Liver (tissue), 9 donors: ENCODE results near the gene TPRG1L. TPM values are rescaled to one million over a fixed set of nuclear protein-coding genes. Genes with fewer than 3 reads are reported as not detected.

Experiments
- DNase-seq: peaks from one replicate; pipeline ENCODE4 v3.0.0-alpha.2; 2017; ENCODE audit warnings: low spot score
- H3K27ac ChIP-seq, 2 donors: one replicate each; pipeline ENCODE4 v1.7.0; 2013; ENCODE audit warnings: inconsistent platforms in 2 of 2, low read length in 2 of 2, control low read depth in 1 of 2, low read depth in 1 of 2, mild to moderate bottlenecking in 1 of 2
- H3K27me3 ChIP-seq, 4 donors: one replicate each; pipeline versions ENCODE4 v1.6.1 to v1.7.0; 2013; ENCODE audit warnings: low read length in 3 of 4, inconsistent platforms in 1 of 4, mild to moderate bottlenecking in 1 of 4, moderate library complexity in 1 of 4; ENCODE audit not compliant: control insufficient read depth in 4 of 4, insufficient read depth in 4 of 4
- H3K36me3 ChIP-seq, 4 donors: one replicate each; pipeline versions ENCODE4 v1.6.1 to v1.7.0; 2013; ENCODE audit warnings: low read length in 3 of 4, mild to moderate bottlenecking in 3 of 4, low read depth in 1 of 4, moderate library complexity in 1 of 4; ENCODE audit not compliant: control insufficient read depth in 4 of 4, insufficient read depth in 3 of 4
- H3K4me1 ChIP-seq, 4 donors: one replicate each; pipeline versions ENCODE4 v1.6.1 to v1.7.0; 2013; ENCODE audit warnings: low read length in 3 of 4, mild to moderate bottlenecking in 3 of 4, moderate library complexity in 1 of 4; ENCODE audit not compliant: control insufficient read depth in 4 of 4, insufficient read depth in 4 of 4
- H3K4me3 ChIP-seq, 3 donors: one replicate each; pipeline versions ENCODE4 v1.6.1 to v1.7.0; 2013; ENCODE audit warnings: low read length in 3 of 3, control low read depth in 1 of 3, low read depth in 1 of 3, mild to moderate bottlenecking in 1 of 3
- H3K9ac ChIP-seq, 2 donors: one replicate each; pipeline ENCODE4 v1.7.0; 2013; ENCODE audit warnings: low read length in 2 of 2, mild to moderate bottlenecking in 2 of 2, moderate library complexity in 2 of 2, control low read depth in 1 of 2, low read depth in 1 of 2
- H3K9me3 ChIP-seq, 4 donors: one replicate each; pipeline versions ENCODE4 v1.6.1 to v1.7.0; 2013; ENCODE audit warnings: low read length in 3 of 4; ENCODE audit not compliant: control insufficient read depth in 4 of 4
- ATF3 ChIP-seq: IDR thresholded peaks from 2 replicates; pipeline ENCODE4 v1.6.1; 2016; ENCODE audit warnings: antibody characterized with exemption
- CTCF ChIP-seq: fragments of 150-350 bp; IDR thresholded peaks from 2 replicates; pipeline ENCODE4 v1.5.1; 2017; ENCODE audit warnings: improper control_type of control experiment, low read depth, low read length; ENCODE audit not compliant: missing input control
- EGR1 ChIP-seq, 2 donors: IDR thresholded peaks; 2 replicates each; pipeline ENCODE4 v1.6.1; 2016 to 2018; ENCODE audit warnings: antibody characterized with exemption in 2 of 2, low read depth in 2 of 2
- FOXA1 ChIP-seq: IDR thresholded peaks from 2 replicates; pipeline ENCODE4 v1.6.1; 2016; ENCODE audit warnings: antibody characterized with exemption
- FOXA2 ChIP-seq: IDR thresholded peaks from 2 replicates; pipeline ENCODE4 v1.6.1; 2016; ENCODE audit warnings: antibody characterized with exemption
- GABPA ChIP-seq, 2 donors: IDR thresholded peaks in 1 of 2; conservative IDR thresholded peaks in 1 of 2; 2 replicates each; pipeline ENCODE4 v1.6.1; 2016; ENCODE audit warnings: antibody characterized with exemption in 2 of 2, mild to moderate bottlenecking in 1 of 2, moderate library complexity in 1 of 2
- HNF4A ChIP-seq, 2 donors: conservative IDR thresholded peaks; 2 replicates each; pipeline ENCODE4 v1.6.1; 2016; ENCODE audit warnings: antibody characterized with exemption in 2 of 2, mild to moderate bottlenecking in 2 of 2
- HNF4G ChIP-seq: IDR thresholded peaks from 2 replicates; pipeline ENCODE4 v1.6.1; 2016; ENCODE audit warnings: antibody characterized with exemption
- JUND ChIP-seq, 2 donors: IDR thresholded peaks; 2 replicates each; pipeline ENCODE4 v1.6.1; 2016; ENCODE audit warnings: antibody characterized with exemption in 2 of 2
- MAX ChIP-seq: IDR thresholded peaks from 2 replicates; pipeline ENCODE4 v1.6.1; 2016; ENCODE audit warnings: antibody characterized with exemption
- NR2F2 ChIP-seq: IDR thresholded peaks from 2 replicates; pipeline ENCODE4 v1.6.1; 2016; ENCODE audit warnings: antibody characterized with exemption
- RAD21 ChIP-seq, 2 donors: IDR thresholded peaks; 2 replicates each; pipeline ENCODE4 v1.6.1; 2016; ENCODE audit warnings: antibody characterized with exemption in 2 of 2, mild to moderate bottlenecking in 2 of 2
- REST ChIP-seq: IDR thresholded peaks from 2 replicates; pipeline ENCODE4 v1.6.1; 2016; ENCODE audit warnings: antibody characterized with exemption, mild to moderate bottlenecking
- RXRA ChIP-seq, 2 donors: IDR thresholded peaks; 2 replicates each; pipeline ENCODE4 v1.6.1; 2017 to 2018; ENCODE audit warnings: antibody characterized with exemption in 2 of 2, mild to moderate bottlenecking in 1 of 2
- SP1 ChIP-seq: IDR thresholded peaks from 2 replicates; pipeline ENCODE4 v1.6.1; 2018; ENCODE audit warnings: antibody characterized with exemption, mild to moderate bottlenecking
- TAF1 ChIP-seq: conservative IDR thresholded peaks from 2 replicates; pipeline ENCODE4 v1.6.1; 2016; ENCODE audit warnings: antibody characterized with exemption, mild to moderate bottlenecking
- YY1 ChIP-seq: IDR thresholded peaks from 2 replicates; pipeline ENCODE4 v1.6.1; 2016; ENCODE audit warnings: antibody characterized with exemption, mild to moderate bottlenecking
- ZBTB33 ChIP-seq: IDR thresholded peaks from 2 replicates; pipeline ENCODE4 v1.6.1; 2016; ENCODE audit warnings: antibody characterized with exemption
- WGBS: extraction: QIAGEN DNeasy Blood & Tissue Kit; methylation state at CpG from one replicate; pipeline ENCODE4 v1.1.7; 2013; 5-methylcytosine and 5-hydroxymethylcytosine counted together
- polyA plus RNA-seq, 2 donors: library from polyadenylated mRNA; stranded (reverse) in 1 of 2; unstranded in 1 of 2; fragments of 200-250 nt in 1 of 2; fragments of >200 nt in 1 of 2; fragmentation: Nextera tagmentation in 1 of 2; extraction: Ambion mirVana in 1 of 2; gene quantifications; one replicate each; pipeline versions ENCODE4 v1.2.1 to v1.2.3, GENCODE V29; 2013 to 2015
- total RNA-seq, 2 donors: library from RNA; depleted of rRNA; stranded (reverse); fragments of >200 nt; gene quantifications; one replicate each; pipeline ENCODE4 v1.2.3, GENCODE V29; 2014
- donor health status: healthy.
- donor health status: healthy.
- donor health status: healthy.
- donor health status: healthy.
- donor health status: healthy.

Gene TPRG1L
- total and polyA plus RNA-seq, 4 donors: 29.3 to 51.0 (median 43.9) TPM

GRCh38 chr1:3595949-3596348, 28.9 kb upstream of the TPRG1L start:
- no peaks in the 10 kb centered on the region for H3K9me3 ChIP-seq
- no peaks in the 10 kb centered on the region for H3K27me3 ChIP-seq
- TF ChIP-seq ATF3: no peak
- TF ChIP-seq TAF1: no peak
- no peak for TF ChIP-seq JUND (IDR thresholded peaks at IDR 0.05)
- TF ChIP-seq MAX: no peak
- no peak for TF ChIP-seq SP1
- TF ChIP-seq EGR1 (IDR thresholded peaks at IDR 0.05; ENCODE audit: low read depth in 2 of 2): no peak
- no peak for TF ChIP-seq CTCF
- TF ChIP-seq FOXA1: no peak
- no peak for TF ChIP-seq RAD21 (IDR thresholded peaks at IDR 0.05)
- TF ChIP-seq ZBTB33: no peak
- TF ChIP-seq HNF4G: no peak
- no peak for TF ChIP-seq HNF4A (conservative IDR thresholded peaks at IDR 0.05)
- no peak for TF ChIP-seq GABPA (IDR thresholded peaks at IDR 0.05 in 1 of 2, conservative IDR thresholded peaks at IDR 0.05 in 1 of 2)
- no peak for TF ChIP-seq YY1
- TF ChIP-seq RXRA (IDR thresholded peaks at IDR 0.05): no peak
- no peak for TF ChIP-seq NR2F2
- no peak for TF ChIP-seq FOXA2
- no peak for TF ChIP-seq REST
- no peaks in the 10 kb centered on the region for H3K36me3 ChIP-seq
- no peak overlapping the region for H3K4me3 ChIP-seq
- WGBS: 88% methylated on average over 7 of the region's 7 CpGs
- H3K4me1 ChIP-seq: peaks cover 0 to 7% (median 0%) of the 10 kb centered on the region in 4 donors
- DNase-seq: no peak
- no peak overlapping the region for H3K9ac ChIP-seq
- H3K27ac ChIP-seq: no peak overlapping the region
